ENCODE measurements around the gene COL7A1. TPM values are rescaled to one million over a fixed set of nuclear protein-coding genes. Genes with fewer than 3 reads are reported as not detected.

Gene COL7A1
- total RNA-seq, 1 donor from 2014 or later, result 1.5 TPM

DNA sequence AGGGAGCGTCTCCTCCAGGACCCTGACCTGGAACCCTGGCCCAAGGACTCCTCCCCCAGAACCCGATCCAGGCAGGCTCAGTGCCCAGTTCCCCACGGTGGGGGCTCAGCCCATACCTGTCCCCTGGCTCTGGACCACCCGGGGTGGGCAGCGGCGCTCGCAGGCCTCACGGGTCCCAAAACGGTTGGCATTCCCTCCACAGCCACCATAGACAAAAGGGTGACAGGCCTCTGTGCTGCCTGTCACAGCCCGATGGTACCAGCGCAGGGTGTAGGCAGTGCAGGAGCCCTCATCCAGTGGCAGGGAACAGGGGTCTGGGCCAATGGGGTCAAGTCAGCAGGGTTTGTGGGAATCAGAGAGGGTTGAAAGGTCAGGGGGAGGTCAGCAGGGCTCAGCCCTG lies 30.5 kb downstream of the COL7A1 start:
- intact Hi-C loops (cut with micrococcal nuclease), result no loop called here
- Mint-ChIP-seq H3K36me3 (ENCODE audit: low read depth) (no peaks in the 10 kb centered on the region), H3K4me1 (peaks cover 14% of the 10 kb centered on the region), H3K27me3 (no peaks in the 10 kb centered on the region), H3K9me3 (no peaks in the 10 kb centered on the region), H3K27ac (no peak overlapping the region), H3K4me3 (no peak overlapping the region)
- DNase-seq, result no peak
- no peak for ATAC-seq (ENCODE audit: low read depth)
- CTCF ChIA-PET, result no interaction called here
- POLR2A ChIA-PET, result no interaction called here
- TF ChIP-seq, protein P1, sequence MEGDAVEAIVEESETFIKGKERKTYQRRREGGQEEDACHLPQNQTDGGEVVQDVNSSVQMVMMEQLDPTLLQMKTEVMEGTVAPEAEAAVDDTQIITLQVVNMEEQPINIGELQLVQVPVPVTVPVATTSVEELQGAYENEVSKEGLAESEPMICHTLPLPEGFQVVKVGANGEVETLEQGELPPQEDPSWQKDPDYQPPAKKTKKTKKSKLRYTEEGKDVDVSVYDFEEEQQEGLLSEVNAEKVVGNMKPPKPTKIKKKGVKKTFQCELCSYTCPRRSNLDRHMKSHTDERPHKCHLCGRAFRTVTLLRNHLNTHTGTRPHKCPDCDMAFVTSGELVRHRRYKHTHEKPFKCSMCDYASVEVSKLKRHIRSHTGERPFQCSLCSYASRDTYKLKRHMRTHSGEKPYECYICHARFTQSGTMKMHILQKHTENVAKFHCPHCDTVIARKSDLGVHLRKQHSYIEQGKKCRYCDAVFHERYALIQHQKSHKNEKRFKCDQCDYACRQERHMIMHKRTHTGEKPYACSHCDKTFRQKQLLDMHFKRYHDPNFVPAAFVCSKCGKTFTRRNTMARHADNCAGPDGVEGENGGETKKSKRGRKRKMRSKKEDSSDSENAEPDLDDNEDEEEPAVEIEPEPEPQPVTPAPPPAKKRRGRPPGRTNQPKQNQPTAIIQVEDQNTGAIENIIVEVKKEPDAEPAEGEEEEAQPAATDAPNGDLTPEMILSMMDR (IDR thresholded peaks at IDR 0.05), result no peak

DNA sequence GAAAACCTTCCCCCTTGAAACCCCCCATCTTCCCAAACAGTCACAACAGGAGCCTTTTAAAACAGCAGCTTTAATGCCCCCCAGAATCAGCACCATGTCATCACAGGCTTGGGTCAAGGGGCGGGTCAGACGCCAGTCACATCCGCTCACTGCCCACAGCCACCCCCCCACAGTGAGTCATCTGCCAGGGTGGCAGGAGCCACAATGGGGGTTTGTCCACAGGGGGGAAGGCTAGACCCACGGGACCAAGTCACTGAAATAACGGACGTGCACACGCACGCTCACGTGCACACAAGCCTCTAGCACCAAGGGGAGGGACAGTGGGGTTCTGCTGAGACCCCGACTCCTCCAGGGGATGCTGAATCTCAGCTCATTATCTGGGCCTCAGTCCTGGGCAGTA lies 31.1 kb downstream of the COL7A1 start:
- DNase-seq (no peak), ATAC-seq (ENCODE audit: low read depth) (no peak)
- POLR2A ChIA-PET, result no interaction called here
- intact Hi-C loops (cut with micrococcal nuclease), result no loop called here
- Mint-ChIP-seq H3K4me1 (peaks cover 14% of the 10 kb centered on the region), H3K27ac (no peak overlapping the region), H3K27me3 (no peaks in the 10 kb centered on the region), H3K9me3 (no peaks in the 10 kb centered on the region), H3K36me3 (ENCODE audit: low read depth) (no peaks in the 10 kb centered on the region), H3K4me3 (no peak overlapping the region)
- CTCF ChIA-PET, result no interaction called here
- TF ChIP-seq, protein P1 (IDR thresholded peaks at IDR 0.05), result no peak

DNA sequence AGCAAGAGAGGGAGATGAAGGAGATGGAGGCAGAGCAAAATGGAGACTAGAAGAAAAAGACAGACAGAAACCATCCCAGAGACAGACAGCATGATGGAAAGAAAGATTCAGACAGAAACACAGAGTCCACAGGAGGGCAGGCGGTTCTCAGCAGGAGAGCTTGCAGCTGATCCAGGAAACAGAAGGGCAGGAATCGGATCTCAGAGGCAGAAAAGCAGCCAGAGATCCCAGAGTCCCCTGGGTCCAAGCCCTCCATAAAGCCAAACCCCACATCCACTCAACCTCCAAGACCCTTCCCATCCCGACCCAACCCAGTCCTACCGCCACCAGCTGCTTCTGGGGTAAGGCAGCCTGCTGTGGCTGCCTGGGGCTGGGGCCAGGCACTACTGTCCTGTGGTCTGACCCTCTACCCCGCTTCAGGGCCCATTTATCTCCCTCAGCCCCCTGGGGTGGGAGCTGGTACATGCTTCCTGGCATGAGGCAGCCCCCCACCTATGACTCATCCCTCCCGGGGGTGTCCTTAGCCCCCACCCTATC lies 31.7 kb downstream of the COL7A1 start, which contains the start of gene UCN2:
UCN2 (minus strand) TSS at position 400 of the 537 bp plus-strand sequence. CDS start 657 bp downstream, outside the sequence.
- POLR2A ChIA-PET, result interaction anchor here (0.6 kb wide), 1 partner anchor 328 kb away, joined by 7 read pairs; no protein-coding TSS in a partner anchor
- H3K9me3 Mint-ChIP-seq, result no peaks in the 10 kb centered on the region
- H3K4me1 Mint-ChIP-seq, result peaks cover 17% of the 10 kb centered on the region
- no peak for DNase-seq
- H3K27ac Mint-ChIP-seq, result no peak within 1 kb of the TSS
- H3K36me3 Mint-ChIP-seq (ENCODE audit: low read depth), result no peaks in the 10 kb centered on the region
- CTCF ChIA-PET, result no interaction called here
- H3K4me3 Mint-ChIP-seq, result no peak within 1 kb of the TSS
- no peaks in the 10 kb centered on the region for H3K27me3 Mint-ChIP-seq
- TF ChIP-seq, protein P1 (IDR thresholded peaks at IDR 0.05), result no peak
- no peak for ATAC-seq (ENCODE audit: low read depth)
- intact Hi-C loops (cut with micrococcal nuclease), result no loop called here

DNA sequence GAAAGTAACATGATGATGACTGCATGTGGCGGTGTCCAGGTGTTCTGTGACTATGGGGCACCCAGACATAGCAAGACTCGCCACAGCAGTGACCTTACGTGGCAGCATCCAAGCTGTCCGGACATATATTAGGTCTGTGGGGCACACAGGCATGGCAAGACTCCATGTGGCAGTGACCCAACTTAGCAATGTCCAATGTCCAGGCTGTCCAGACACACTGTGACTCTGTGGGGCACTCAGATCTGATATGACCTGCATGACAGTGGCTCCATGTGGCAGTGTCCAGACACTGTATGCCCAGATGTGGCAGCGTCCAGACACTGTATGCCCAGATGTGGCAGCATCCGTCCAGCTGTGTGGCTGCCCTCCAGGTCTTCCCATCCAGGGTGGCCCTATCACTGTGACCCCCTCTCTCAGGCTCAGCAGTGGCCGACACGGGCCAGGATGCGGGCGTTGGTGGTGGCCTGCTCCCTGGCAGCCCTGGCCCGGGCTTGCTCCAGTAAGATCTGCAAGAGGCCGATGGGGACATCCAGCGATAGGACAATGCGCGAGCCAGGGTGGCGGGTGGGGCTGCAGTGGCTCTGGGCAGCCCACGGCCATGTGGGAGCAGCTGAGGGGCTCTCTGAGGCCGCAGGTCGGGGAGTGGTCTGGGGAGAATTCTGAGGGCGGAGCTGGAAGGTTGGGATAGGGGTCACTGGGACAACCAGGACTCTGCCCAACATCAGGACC lies 32.6 kb downstream of the COL7A1 start:
- Mint-ChIP-seq H3K4me3 (no peak overlapping the region), H3K27ac (no peak overlapping the region), H3K36me3 (ENCODE audit: low read depth) (no peaks in the 10 kb centered on the region), H3K4me1 (peaks cover 23% of the 10 kb centered on the region), H3K27me3 (no peaks in the 10 kb centered on the region), H3K9me3 (no peaks in the 10 kb centered on the region)
- ChIA-PET POLR2A (interaction anchor here (0.6 kb wide), 1 partner anchor 86 kb away, joined by 5 read pairs; no protein-coding TSS in a partner anchor), CTCF (no interaction called here)
- DNase-seq, result no peak
- ATAC-seq (ENCODE audit: low read depth), result no peak
- TF ChIP-seq, protein P1 (IDR thresholded peaks at IDR 0.05), result no peak
- intact Hi-C loops (cut with micrococcal nuclease), result no loop called here

DNA sequence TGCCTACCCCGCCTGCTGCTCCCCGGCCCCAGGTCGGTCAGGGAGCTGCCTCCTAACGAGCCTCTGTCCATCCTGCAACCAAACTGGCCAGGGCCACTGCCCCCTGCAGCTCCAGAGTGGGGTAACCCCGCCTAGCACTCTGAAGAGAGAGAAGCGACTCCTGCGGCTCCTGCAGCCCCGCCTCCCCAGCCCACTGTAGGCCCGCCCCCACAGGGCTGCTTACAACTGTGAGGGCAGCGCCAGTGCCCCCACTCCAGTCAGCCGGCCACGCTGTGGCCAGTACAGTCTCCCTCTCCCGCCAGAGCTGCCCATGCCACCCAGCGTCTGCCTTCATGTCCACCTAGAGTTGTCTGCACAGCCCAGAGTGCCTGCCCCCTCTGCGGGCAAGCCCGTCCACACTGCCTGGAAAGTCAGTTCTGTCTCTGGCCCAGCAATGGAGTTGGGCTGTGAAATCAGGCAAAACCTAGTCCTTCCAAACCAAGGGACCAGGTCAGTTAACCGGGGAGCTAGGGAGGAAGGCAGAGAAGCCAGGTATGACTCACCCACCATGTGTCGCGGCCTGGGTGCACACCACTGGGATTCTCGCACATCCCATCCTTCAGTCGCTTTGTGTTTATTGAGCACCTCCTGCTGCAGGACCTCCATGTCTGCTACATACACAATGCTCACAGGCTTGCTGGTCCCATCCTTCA lies 33.9 kb downstream of the COL7A1 start:
- H3K4me3 Mint-ChIP-seq, result no peak overlapping the region
- ChIA-PET POLR2A (no interaction called here), CTCF (interaction anchor here (1.5 kb wide), 1 partner anchor 12 kb away, joined by 4 read pairs; no protein-coding TSS in a partner anchor)
- TF ChIP-seq, protein P1 (IDR thresholded peaks at IDR 0.05), result no peak
- H3K9me3 Mint-ChIP-seq, result no peaks in the 10 kb centered on the region
- ATAC-seq (ENCODE audit: low read depth) (no peak), DNase-seq (no peak)
- H3K4me1 Mint-ChIP-seq, result peaks cover 30% of the 10 kb centered on the region
- no peaks in the 10 kb centered on the region for H3K27me3 Mint-ChIP-seq
- H3K36me3 Mint-ChIP-seq (ENCODE audit: low read depth), result no peaks in the 10 kb centered on the region
- intact Hi-C loops (cut with micrococcal nuclease), result no loop called here
- no peak overlapping the region for H3K27ac Mint-ChIP-seq
